Measurements from ENCODE around the gene GRIFIN. TPM values are rescaled to one million over a fixed set of nuclear protein-coding genes. Genes with fewer than 3 reads are reported as not detected.
"Not testable (repeated sequence)": the region's sequence is repeated elsewhere in the genome, so short reads cannot be mapped to it uniquely, and the experiment has no call there.

Gene GRIFIN
- total RNA-seq, 1 donor from 2014 or later, result not detected

GRCh38 chr7:2470204-2471021 lies 5.8 kb downstream of the GRIFIN start:
- Mint-ChIP-seq H3K9me3 (ENCODE audit: unreplicated experiment) (no peaks in the 10 kb centered on the region), H3K27ac (ENCODE audit: unreplicated experiment) (peak overlapping the region; percentile 77), H3K27me3 (ENCODE audit: unreplicated experiment) (peaks cover 11% of the 10 kb centered on the region), H3K4me3 (ENCODE audit: unreplicated experiment) (peak overlapping the region; percentile 51), H3K4me1 (ENCODE audit: unreplicated experiment) (peaks cover 21% of the 10 kb centered on the region), H3K36me3 (ENCODE audit: low read depth, unreplicated experiment) (peaks cover 4% of the 10 kb centered on the region)
- DNase-seq (ENCODE audit: low spot score), result no peak
- TF ChIP-seq CTCF (IDR thresholded peaks at IDR 0.05; ENCODE audit: unreplicated experiment), result no peak

- Mint-ChIP-seq H3K27me3 (ENCODE audit: unreplicated experiment) (peaks cover 11% of the 10 kb centered on the region), H3K4me1 (ENCODE audit: unreplicated experiment) (peaks cover 21% of the 10 kb centered on the region), H3K27ac (ENCODE audit: unreplicated experiment) (peak overlapping the region; percentile 84)
- H3K4me3 Mint-ChIP-seq (ENCODE audit: unreplicated experiment); H3K36me3 Mint-ChIP-seq (ENCODE audit: low read depth, unreplicated experiment); H3K9me3 Mint-ChIP-seq (ENCODE audit: unreplicated experiment); DNase-seq (ENCODE audit: low spot score): not testable (repeated sequence)
These were observed 6.6 kb downstream of the GRIFIN start for GRCh38 chr7:2469460-2470203.

- no peaks in the 10 kb centered on the region for H3K36me3 Mint-ChIP-seq (ENCODE audit: low read depth, unreplicated experiment)
- no peaks in the 10 kb centered on the region for H3K9me3 Mint-ChIP-seq (ENCODE audit: unreplicated experiment)
- TF ChIP-seq CTCF (IDR thresholded peaks at IDR 0.05; ENCODE audit: unreplicated experiment), result no peak
- H3K4me3 Mint-ChIP-seq (ENCODE audit: unreplicated experiment), result no peak overlapping the region
- H3K27me3 Mint-ChIP-seq (ENCODE audit: unreplicated experiment), result peaks cover 9% of the 10 kb centered on the region
- DNase-seq (ENCODE audit: low spot score), result no peak
- H3K27ac Mint-ChIP-seq (ENCODE audit: unreplicated experiment), result no peak overlapping the region
- peaks cover 14% of the 10 kb centered on the region for H3K4me1 Mint-ChIP-seq (ENCODE audit: unreplicated experiment)
These were observed 8.0 kb downstream of the GRIFIN start for GRCh38 chr7:2468227-2468626.

- DNase-seq (ENCODE audit: low spot score), result no peak
- Mint-ChIP-seq H3K36me3 (ENCODE audit: low read depth, unreplicated experiment) (no peaks in the 10 kb centered on the region), H3K27me3 (ENCODE audit: unreplicated experiment) (peaks cover 8% of the 10 kb centered on the region), H3K9me3 (ENCODE audit: unreplicated experiment) (no peaks in the 10 kb centered on the region), H3K27ac (ENCODE audit: unreplicated experiment) (no peak overlapping the region), H3K4me3 (ENCODE audit: unreplicated experiment) (no peak overlapping the region), H3K4me1 (ENCODE audit: unreplicated experiment) (peaks cover 14% of the 10 kb centered on the region)
- TF ChIP-seq CTCF (IDR thresholded peaks at IDR 0.05; ENCODE audit: unreplicated experiment), result no peak
These were observed 9.5 kb downstream of the GRIFIN start for GRCh38 chr7:2466675-2467074.

- no peak overlapping the region for H3K4me3 Mint-ChIP-seq (ENCODE audit: unreplicated experiment)
- DNase-seq (ENCODE audit: low spot score), result no peak
- no peaks in the 10 kb centered on the region for H3K36me3 Mint-ChIP-seq (ENCODE audit: low read depth, unreplicated experiment)
- peaks cover 8% of the 10 kb centered on the region for H3K27me3 Mint-ChIP-seq (ENCODE audit: unreplicated experiment)
- H3K4me1 Mint-ChIP-seq (ENCODE audit: unreplicated experiment), result peaks cover 14% of the 10 kb centered on the region
- H3K27ac Mint-ChIP-seq (ENCODE audit: unreplicated experiment), result no peak overlapping the region
- no peak for TF ChIP-seq CTCF (IDR thresholded peaks at IDR 0.05; ENCODE audit: unreplicated experiment)
- H3K9me3 Mint-ChIP-seq (ENCODE audit: unreplicated experiment), result no peaks in the 10 kb centered on the region
These were observed 10.3 kb downstream of the GRIFIN start for GRCh38 chr7:2465928-2466327.
